Epithelial cell of proximal tubule (primary cell): ENCODE data around the gene CCDC112. TPM values are rescaled to one million over a fixed set of nuclear protein-coding genes. Genes with fewer than 3 reads are reported as not detected.
"Not testable (repeated sequence)": the region's sequence is repeated elsewhere in the genome, so short reads cannot be mapped to it uniquely, and the experiment has no call there.

Experiments used
- DNase-seq: peaks from one replicate; pipeline ENCODE4 v3.0.0-alpha.2; 2011; ENCODE audit warnings: low read depth
- H3K4me3 ChIP-seq: 2 replicates; pipeline ENCODE4 v1.5.1; 2011; ENCODE audit warnings: low read depth, mild to moderate bottlenecking, low read length
- total RNA-seq: library from RNA; depleted of rRNA; stranded (reverse); fragments of >200 nt; gene quantifications from 2 replicates; pipeline ENCODE4 v1.2.3, GENCODE V29; 2015
- TF ChIP-seq, protein P1 (sequence below): conservative IDR thresholded peaks from 2 replicates; pipeline ENCODE4 v1.5.1; 2012; ENCODE audit warnings: low read depth, mild to moderate bottlenecking, low read length

Gene CCDC112
- total RNA-seq, 1 donor from 2014 or later, result 11.7 TPM

DNA sequence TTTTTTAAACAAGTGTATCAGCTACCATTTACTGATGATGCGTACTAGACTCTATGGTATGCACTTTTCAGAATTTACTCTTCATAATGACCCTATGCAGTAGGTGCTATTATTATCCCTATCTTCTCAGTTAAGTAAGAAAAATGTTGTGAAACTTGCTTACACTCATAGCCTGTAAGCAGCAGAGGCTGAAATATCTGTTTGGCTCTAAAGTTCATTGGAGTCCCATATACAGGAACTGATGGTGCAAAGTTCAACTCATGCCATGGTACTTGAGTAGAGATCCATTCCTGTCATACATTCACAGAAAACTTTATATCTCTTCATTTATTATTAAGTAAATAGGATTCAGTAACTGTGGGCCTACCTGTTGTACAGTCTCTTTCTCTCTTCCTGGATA, 41.4 kb upstream of the CCDC112 start:
- no peak overlapping the region for H3K4me3 ChIP-seq
- TF ChIP-seq, protein P1, sequence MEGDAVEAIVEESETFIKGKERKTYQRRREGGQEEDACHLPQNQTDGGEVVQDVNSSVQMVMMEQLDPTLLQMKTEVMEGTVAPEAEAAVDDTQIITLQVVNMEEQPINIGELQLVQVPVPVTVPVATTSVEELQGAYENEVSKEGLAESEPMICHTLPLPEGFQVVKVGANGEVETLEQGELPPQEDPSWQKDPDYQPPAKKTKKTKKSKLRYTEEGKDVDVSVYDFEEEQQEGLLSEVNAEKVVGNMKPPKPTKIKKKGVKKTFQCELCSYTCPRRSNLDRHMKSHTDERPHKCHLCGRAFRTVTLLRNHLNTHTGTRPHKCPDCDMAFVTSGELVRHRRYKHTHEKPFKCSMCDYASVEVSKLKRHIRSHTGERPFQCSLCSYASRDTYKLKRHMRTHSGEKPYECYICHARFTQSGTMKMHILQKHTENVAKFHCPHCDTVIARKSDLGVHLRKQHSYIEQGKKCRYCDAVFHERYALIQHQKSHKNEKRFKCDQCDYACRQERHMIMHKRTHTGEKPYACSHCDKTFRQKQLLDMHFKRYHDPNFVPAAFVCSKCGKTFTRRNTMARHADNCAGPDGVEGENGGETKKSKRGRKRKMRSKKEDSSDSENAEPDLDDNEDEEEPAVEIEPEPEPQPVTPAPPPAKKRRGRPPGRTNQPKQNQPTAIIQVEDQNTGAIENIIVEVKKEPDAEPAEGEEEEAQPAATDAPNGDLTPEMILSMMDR, result no peak
- DNase-seq, result no peak

DNA sequence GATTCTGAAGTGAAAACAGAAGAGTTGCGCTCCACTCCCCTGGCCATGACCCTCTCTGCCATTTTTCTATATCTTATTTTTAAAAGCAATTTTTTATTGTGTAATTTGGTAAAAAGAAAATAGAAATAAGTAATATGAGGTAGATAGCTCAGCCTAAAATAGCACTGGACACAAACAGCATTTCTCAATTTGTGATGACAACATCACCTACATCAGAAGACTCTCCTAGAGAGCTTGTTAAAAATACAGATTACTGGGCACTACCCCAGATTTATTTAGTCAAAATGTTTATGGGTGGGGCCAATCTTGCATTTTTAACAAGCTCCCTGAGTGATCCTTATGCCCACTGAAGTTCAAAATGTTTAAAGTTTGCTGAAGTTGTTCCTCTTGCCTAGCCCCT, 40.5 kb upstream of the CCDC112 start:
- no peak for DNase-seq
- H3K4me3 ChIP-seq, result no peak overlapping the region
- TF ChIP-seq, protein P1, result no peak

DNA sequence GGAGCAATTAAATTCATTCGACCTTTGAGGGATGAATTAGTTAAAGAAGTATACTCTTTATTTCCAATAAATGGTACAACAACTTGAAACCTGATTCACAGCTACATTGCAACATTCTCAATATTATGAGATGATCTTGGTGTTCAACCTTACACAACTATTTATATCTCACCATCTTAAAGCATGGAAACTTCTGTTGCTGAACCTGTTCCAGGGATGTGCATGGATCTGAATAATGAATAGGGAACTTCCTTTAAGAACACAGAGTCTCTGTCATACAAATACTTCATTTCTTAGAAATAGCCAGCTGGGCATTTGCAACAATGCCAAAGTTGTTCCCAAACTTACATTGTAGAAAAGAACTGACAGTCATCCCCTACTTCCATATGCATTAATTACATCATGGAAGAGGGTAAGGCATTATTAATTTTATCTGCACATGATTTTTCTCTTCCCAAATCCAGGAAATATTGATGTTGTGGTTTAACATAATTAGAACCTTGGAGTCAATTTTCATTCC, 39.8 kb upstream of the CCDC112 start:
- TF ChIP-seq, protein P1, result no peak
- no peak for DNase-seq
- H3K4me3 ChIP-seq, result no peak overlapping the region

DNA sequence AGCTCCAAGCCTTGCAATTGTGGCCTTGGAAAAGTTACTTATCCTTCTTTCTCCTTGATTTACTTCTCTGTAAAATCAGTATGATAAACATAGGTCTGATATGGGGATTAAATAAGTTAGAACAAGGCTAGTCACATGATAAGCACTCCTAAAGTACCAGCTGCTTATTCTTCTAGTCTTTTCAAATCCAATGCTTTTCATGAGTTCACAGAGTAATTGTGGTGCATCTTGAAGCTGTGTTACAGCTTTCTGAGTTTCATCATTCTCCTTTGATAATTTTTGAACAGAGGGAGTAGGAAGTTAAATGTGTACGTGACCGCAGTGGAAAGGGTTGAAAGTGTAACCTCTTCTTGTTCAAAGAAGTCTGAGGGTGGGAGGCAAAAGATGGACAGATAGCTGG, 38.8 kb upstream of the CCDC112 start:
- no peak overlapping the region for H3K4me3 ChIP-seq
- TF ChIP-seq, protein P1, result no peak
- DNase-seq, result no peak

DNA sequence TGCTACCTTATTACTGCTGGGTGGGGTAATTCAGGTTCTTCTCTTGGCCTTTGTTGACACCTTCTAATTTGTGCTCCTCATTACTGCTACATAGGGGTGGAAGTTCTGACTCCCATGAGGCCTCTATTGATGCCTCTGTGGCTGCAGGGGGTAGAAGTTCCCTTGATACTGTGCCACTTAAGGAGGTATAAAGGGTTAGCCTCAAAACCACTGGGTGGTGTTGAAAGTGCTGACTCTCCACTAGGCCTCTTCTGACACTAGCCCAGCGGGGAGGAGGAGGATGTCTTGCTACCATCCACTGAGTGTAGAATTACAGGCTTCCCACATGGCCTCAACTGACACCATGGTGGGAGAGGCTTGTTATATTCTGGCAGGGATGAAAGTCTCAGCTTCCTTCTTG, 36.7 kb upstream of the CCDC112 start:
- no peak for DNase-seq
- no peak overlapping the region for H3K4me3 ChIP-seq
- TF ChIP-seq, protein P1, result no peak

DNA sequence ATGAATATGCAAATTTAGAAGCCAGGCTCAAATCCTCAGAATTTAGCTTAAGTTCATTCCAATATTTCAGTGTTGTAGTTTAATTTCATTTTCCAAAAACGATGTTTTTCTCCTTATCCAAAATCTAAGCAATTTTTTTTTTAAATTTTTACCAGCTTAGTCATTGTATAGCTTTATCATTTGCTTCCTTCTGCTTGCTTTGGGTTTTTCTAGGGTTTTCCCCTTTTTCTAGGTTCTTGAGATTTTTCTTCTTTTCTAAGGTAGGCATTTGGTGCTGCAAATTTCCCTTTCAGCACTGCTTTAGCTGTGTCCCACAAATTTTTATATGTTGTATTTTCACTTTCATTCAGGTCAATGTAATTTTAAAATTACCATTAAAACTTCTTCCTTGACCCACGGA, 34.4 kb upstream of the CCDC112 start:
- no peak overlapping the region for H3K4me3 ChIP-seq
- DNase-seq, result no peak
- TF ChIP-seq, protein P1, result no peak

DNA sequence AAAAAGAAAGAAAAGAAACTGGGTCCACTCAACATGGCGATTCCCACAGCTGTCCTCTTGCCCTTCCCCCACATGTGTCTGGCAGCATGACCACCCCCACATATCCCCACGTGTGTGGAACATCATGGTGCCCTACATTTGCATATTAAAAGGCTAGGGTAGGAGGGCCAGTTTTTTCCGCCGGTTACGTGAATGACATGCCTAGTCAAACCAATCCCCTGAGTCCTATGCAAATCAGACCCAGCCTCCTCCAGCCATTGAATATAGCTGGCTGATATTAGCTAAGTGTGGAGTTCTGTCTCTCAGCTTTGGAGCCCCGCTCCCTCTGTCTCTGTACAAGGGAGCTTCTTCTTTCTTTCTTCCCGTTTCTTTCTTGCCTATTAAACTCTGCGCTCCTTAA, 33.0 kb upstream of the CCDC112 start:
- DNase-seq, result no peak
- TF ChIP-seq, protein P1, result no peak
- no peak overlapping the region for H3K4me3 ChIP-seq

DNA sequence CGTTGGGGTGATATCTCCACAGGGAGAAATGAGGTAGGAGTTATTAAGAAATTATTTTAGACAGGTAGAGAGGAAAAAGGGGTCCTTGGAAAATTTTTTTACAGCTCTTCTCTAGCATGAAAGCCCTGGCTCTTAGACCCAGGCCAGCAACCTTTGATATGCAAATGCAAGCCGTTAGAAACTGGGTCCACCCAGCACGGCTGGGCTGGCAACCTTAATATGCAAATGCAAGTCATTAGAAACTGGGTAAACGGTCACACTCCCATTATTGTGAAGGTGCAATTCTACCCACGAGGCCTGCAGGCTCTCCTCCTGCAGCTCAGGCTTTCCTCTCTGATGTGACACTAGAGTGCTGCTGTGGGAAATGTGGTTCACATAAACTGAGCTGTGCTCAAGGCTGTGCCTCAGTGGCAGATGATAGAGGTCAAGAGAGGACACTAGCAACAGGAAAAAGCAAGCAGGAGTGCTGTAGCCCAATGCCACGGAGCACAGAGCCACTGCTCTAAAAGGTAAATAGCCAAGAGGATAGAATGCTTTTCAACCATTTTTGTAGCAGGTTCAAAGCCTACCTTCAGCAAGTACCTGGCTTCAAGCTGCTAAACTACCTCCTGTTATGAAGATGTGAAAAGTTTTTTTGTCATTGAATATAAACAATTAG, 32.3 kb upstream of the CCDC112 start:
- not testable (repeated sequence) for H3K4me3 ChIP-seq, DNase-seq
